Measurements from ENCODE around the gene CERS5.

DNA sequence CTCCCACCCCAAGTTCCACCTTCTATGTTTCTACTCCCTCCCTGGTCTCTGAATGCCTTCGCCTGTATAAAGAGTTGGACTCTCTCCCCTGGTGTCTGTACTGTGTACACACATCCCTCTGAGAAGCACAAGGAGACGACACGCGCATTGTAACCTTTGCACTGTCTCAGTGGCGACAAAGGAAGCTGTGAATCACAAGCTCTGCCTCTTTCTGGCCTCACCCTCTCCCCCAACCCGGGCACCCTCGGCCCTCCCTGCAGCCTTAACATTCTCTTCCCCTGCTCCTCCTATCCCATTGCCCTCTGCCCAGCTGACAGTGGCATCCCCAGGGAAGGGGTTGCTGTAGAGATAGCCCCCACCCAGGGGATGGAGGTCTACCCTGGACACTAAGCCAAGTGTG lies 84.5 kb downstream of the CERS5 start:
- TF ChIP-seq POLR2AphosphoS5 (IDR thresholded peaks at IDR 0.05; ENCODE audit: low read depth, low read length) (no peak), POLR2A (IDR thresholded peaks at IDR 0.05; ENCODE audit: low read depth, low read length) (no peak), TAF1 (IDR thresholded peaks at IDR 0.05; ENCODE audit: low read depth, low read length) (no peak)

All from GM12891 (cell line).